HL-60 (cell line): Measurements from ENCODE around the gene MAP4K4.

Source experiments
- DNase-seq, 2 experiments: peaks; one replicate each; pipeline ENCODE4 v3.0.0-alpha.2; 2010 to 2020; ENCODE audit warnings: low read depth in 1 of 2, low spot score in 1 of 2
- H3K27ac ChIP-seq: fragments of 250-450 bp; sonication (Bioruptor Pico); replicated peaks from 2 replicates; pipeline ENCODE4 v1.5.1; 2020; ENCODE audit warnings: mild to moderate bottlenecking, moderate library complexity
- H3K27me3 ChIP-seq: fragments of 250-450 bp; sonication (Bioruptor Pico); 2 replicates; pipeline ENCODE4 v1.5.1; 2021; ENCODE audit warnings: mild to moderate bottlenecking, moderate library complexity; ENCODE audit not compliant: insufficient read depth, poor library complexity, severe bottlenecking
- H3K4me3 ChIP-seq: replicated peaks from 2 replicates; pipeline ENCODE4 v1.5.1; 2011; ENCODE audit warnings: mild to moderate bottlenecking, control low read depth, low read length; ENCODE audit not compliant: insufficient read depth
- GABPA ChIP-seq: IDR thresholded peaks from 2 replicates; pipeline ENCODE4 v1.6.1; 2012; ENCODE audit warnings: low read depth
- POLR2AphosphoS5 ChIP-seq: IDR thresholded peaks from 2 replicates; pipeline ENCODE4 v1.6.1; 2012; ENCODE audit warnings: low read depth
- SPI1 ChIP-seq: IDR thresholded peaks from 2 replicates; pipeline ENCODE4 v1.6.1; 2012; ENCODE audit warnings: low read depth, mild to moderate bottlenecking, borderline replicate concordance
- TF ChIP-seq, protein P1 (sequence below): IDR thresholded peaks from 2 replicates; pipeline ENCODE4 v1.6.1; 2012; ENCODE audit warnings: low read depth; ENCODE audit not compliant: insufficient replicate concordance
- TF ChIP-seq, protein P2 (sequence below): IDR thresholded peaks from one replicate; pipeline ENCODE4 v1.5.1; 2011; ENCODE audit warnings: low read length, control low read depth, inconsistent platforms; ENCODE audit not compliant: insufficient read depth

Gene MAP4K4

DNA sequence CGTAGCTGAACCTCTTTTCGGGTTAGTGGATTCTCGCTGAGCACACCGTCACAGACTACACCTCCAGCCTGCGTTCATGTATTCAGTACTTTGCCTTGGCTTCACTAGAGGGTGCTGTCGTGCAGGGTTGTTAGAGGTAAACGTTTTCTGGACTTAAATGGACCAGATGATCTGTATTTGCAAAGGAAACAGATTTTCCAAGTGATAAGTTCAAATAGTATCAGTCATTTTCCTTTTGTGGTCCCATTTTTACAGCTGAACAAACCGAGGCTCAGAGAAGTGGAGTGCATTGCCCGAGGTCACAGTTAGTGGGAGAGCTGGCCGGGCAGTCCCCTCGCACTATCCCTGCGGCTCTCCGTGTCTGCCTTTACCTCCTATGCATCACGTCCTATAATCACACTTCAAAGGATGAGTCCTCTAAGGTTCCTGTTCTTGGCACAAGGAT is 125.9 kb downstream of the MAP4K4 start:
- TF ChIP-seq, protein P1, sequence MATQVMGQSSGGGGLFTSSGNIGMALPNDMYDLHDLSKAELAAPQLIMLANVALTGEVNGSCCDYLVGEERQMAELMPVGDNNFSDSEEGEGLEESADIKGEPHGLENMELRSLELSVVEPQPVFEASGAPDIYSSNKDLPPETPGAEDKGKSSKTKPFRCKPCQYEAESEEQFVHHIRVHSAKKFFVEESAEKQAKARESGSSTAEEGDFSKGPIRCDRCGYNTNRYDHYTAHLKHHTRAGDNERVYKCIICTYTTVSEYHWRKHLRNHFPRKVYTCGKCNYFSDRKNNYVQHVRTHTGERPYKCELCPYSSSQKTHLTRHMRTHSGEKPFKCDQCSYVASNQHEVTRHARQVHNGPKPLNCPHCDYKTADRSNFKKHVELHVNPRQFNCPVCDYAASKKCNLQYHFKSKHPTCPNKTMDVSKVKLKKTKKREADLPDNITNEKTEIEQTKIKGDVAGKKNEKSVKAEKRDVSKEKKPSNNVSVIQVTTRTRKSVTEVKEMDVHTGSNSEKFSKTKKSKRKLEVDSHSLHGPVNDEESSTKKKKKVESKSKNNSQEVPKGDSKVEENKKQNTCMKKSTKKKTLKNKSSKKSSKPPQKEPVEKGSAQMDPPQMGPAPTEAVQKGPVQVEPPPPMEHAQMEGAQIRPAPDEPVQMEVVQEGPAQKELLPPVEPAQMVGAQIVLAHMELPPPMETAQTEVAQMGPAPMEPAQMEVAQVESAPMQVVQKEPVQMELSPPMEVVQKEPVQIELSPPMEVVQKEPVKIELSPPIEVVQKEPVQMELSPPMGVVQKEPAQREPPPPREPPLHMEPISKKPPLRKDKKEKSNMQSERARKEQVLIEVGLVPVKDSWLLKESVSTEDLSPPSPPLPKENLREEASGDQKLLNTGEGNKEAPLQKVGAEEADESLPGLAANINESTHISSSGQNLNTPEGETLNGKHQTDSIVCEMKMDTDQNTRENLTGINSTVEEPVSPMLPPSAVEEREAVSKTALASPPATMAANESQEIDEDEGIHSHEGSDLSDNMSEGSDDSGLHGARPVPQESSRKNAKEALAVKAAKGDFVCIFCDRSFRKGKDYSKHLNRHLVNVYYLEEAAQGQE: no peak
- TF ChIP-seq GABPA (no peak), POLR2AphosphoS5 (no peak), SPI1 (no peak)
- TF ChIP-seq, protein P2, sequence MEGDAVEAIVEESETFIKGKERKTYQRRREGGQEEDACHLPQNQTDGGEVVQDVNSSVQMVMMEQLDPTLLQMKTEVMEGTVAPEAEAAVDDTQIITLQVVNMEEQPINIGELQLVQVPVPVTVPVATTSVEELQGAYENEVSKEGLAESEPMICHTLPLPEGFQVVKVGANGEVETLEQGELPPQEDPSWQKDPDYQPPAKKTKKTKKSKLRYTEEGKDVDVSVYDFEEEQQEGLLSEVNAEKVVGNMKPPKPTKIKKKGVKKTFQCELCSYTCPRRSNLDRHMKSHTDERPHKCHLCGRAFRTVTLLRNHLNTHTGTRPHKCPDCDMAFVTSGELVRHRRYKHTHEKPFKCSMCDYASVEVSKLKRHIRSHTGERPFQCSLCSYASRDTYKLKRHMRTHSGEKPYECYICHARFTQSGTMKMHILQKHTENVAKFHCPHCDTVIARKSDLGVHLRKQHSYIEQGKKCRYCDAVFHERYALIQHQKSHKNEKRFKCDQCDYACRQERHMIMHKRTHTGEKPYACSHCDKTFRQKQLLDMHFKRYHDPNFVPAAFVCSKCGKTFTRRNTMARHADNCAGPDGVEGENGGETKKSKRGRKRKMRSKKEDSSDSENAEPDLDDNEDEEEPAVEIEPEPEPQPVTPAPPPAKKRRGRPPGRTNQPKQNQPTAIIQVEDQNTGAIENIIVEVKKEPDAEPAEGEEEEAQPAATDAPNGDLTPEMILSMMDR: peak; percentile 72
- DNase-seq: peak in 1 of 2 experiments; percentile 52
- Histone ChIP-seq H3K27me3 (no peaks in the 10 kb centered on the region), H3K4me3 (no peak overlapping the region), H3K27ac (no peak overlapping the region)

DNA sequence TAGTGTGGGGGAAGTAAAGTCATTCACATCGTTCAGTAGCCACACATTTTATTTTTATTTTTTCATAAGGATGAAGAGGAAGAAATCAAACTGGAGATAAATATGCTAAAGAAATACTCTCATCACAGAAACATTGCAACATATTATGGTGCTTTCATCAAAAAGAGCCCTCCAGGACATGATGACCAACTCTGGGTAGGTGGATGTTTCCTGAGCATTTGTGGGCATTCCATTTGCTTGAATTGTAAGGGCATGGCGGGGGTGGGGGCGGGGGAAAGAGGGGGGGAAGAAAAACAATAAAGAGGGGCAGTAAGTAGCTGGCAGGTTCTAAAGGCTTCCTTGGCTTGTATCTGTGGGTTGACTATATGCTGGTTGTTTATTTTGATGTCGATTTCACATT is 126.4 kb downstream of the MAP4K4 start:
- Histone ChIP-seq H3K27me3 (no peaks in the 10 kb centered on the region), H3K27ac (no peak overlapping the region), H3K4me3 (no peak overlapping the region)
- TF ChIP-seq SPI1: no peak
- TF ChIP-seq POLR2AphosphoS5: no peak
- TF ChIP-seq GABPA: no peak
- TF ChIP-seq, protein P1: no peak
- TF ChIP-seq, protein P2: no peak
- DNase-seq: no peak

DNA sequence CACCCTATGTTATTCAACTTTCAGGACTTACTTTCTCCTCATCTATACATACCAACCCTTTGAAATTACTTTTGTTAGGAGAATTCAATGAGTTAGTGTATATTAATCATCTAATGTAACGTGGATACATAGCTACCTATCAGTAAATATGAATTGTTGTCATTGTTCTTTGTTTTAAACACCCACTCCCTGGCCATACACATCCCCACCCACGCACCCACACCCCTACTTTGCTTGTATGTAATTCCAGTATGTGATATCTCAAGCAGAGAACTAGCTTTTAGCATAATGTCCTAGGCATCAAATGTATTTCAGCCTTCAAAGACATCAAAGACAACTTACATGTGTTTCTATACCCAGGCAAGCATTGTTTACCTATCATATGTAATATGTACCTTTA is 129.2 kb downstream of the MAP4K4 start:
- Histone ChIP-seq H3K4me3 (no peak overlapping the region), H3K27ac (no peak overlapping the region), H3K27me3 (no peaks in the 10 kb centered on the region)
- no peak for DNase-seq
- TF ChIP-seq GABPA (no peak), POLR2AphosphoS5 (no peak)
- TF ChIP-seq, protein P2: no peak
- TF ChIP-seq, protein P1: no peak
